Keratinocyte (primary cell): ENCODE measurements around the gene MAPK4. TPM values are rescaled to one million over a fixed set of nuclear protein-coding genes. Genes with fewer than 3 reads are reported as not detected.

Source experiments
- DNase-seq: peaks from one replicate; pipeline ENCODE4 v3.0.0-alpha.2; 2011; ENCODE audit warnings: low read depth, missing footprints, low spot score
- FAIRE-seq: peaks from 2 replicates; lab custom pipeline; 2011; peaks lifted over from hg19 to GRCh38; lab: Jason Lieb, UNC
- H2AFZ ChIP-seq: 2 replicates; pipeline ENCODE4 v1.6.0; 2012; ENCODE audit warnings: low read length, control low read depth, inconsistent platforms; ENCODE audit not compliant: control insufficient read depth
- H3K27ac ChIP-seq: 2 replicates; pipeline ENCODE4 v1.5.1; 2011; ENCODE audit warnings: low read length; ENCODE audit not compliant: control insufficient read depth, insufficient read depth
- H3K27me3 ChIP-seq: 3 replicates; pipeline ENCODE4 v1.6.0; 2011; ENCODE audit warnings: low read length; ENCODE audit not compliant: control insufficient read depth, insufficient read depth; ENCODE audit errors: extremely low read depth
- H3K36me3 ChIP-seq, 2 experiments: 2 replicates in 1 of 2; 3 replicates in 1 of 2; pipeline ENCODE4 v1.5.1; 2011; ENCODE audit warnings: low read length in 2 of 2, mild to moderate bottlenecking in 1 of 2; ENCODE audit not compliant: control insufficient read depth in 2 of 2, insufficient read depth in 2 of 2; ENCODE audit errors: extremely low read depth in 1 of 2
- H3K4me1 ChIP-seq: 3 replicates; pipeline ENCODE4 v1.5.1; 2011; ENCODE audit warnings: low read length; ENCODE audit not compliant: control insufficient read depth, insufficient read depth; ENCODE audit errors: extremely low read depth
- H3K4me2 ChIP-seq: 3 replicates; pipeline ENCODE4 v1.6.0; 2011; ENCODE audit warnings: low read depth, low read length; ENCODE audit not compliant: control insufficient read depth, insufficient read depth; ENCODE audit errors: extremely low read depth
- H3K4me3 ChIP-seq, 3 experiments: fragments of 200-600 bp in 1 of 3; sonication (generic) in 1 of 3; 2 replicates in 2 of 3; 3 replicates in 1 of 3; pipeline ENCODE4 v1.5.1; 2011 to 2016; ENCODE audit warnings: low read length in 3 of 3, mild to moderate bottlenecking in 3 of 3, control low read depth in 2 of 3, inconsistent platforms in 1 of 3, low read depth in 1 of 3, mixed read lengths in 1 of 3, mixed run types in 1 of 3, moderate library complexity in 1 of 3; ENCODE audit not compliant: control insufficient read depth in 2 of 3, insufficient read depth in 2 of 3; ENCODE audit errors: extremely low read depth in 1 of 3
- H3K79me2 ChIP-seq: 2 replicates; pipeline ENCODE4 v1.6.0; 2012; ENCODE audit warnings: low read length; ENCODE audit not compliant: control insufficient read depth, insufficient read depth
- H3K9ac ChIP-seq: 3 replicates; pipeline ENCODE4 v1.6.0; 2011; ENCODE audit warnings: low read length; ENCODE audit not compliant: control insufficient read depth, insufficient read depth; ENCODE audit errors: extremely low read depth
- H3K9me1 ChIP-seq: 3 replicates; pipeline ENCODE4 v1.6.0; 2011; ENCODE audit warnings: low read length; ENCODE audit not compliant: control insufficient read depth, insufficient read depth; ENCODE audit errors: extremely low read depth
- H3K9me3 ChIP-seq: 2 replicates; pipeline ENCODE4 v1.5.1; 2012; ENCODE audit warnings: low read depth, low read length; ENCODE audit not compliant: control insufficient read depth
- H4K20me1 ChIP-seq: 3 replicates; pipeline ENCODE4 v1.6.0; 2011; ENCODE audit warnings: low read length; ENCODE audit not compliant: control insufficient read depth, insufficient read depth; ENCODE audit errors: extremely low read depth
- CTCF ChIP-seq, 3 experiments: IDR thresholded peaks in 1 of 3; conservative IDR thresholded peaks in 1 of 3; optimal IDR thresholded peaks in 1 of 3; 2 replicates in 2 of 3; 3 replicates in 1 of 3; pipeline versions ENCODE3 to v1.5.1; 2011; ENCODE audit warnings: low read length in 3 of 3, mild to moderate bottlenecking in 3 of 3, moderate library complexity in 2 of 3, control low read depth in 1 of 3, inconsistent platforms in 1 of 3; ENCODE audit not compliant: insufficient read depth in 2 of 3; ENCODE audit errors: extremely low read depth in 1 of 3
- EZH2 ChIP-seq: IDR thresholded peaks from one replicate; pipeline ENCODE4 v1.6.1; 2012; ENCODE audit warnings: inconsistent platforms, mild to moderate bottlenecking, low read length, moderate library complexity
- dilution Hi-C: fragments of 300-500 bp; cut with MboI; formaldehyde crosslinking; loops from one replicate; pipeline ENCODE4 v1.7.0; 2020; ENCODE audit warnings: low sequenced_read_pairs; ENCODE audit not compliant: extremely low pct_ligation_motif_present
- polyA plus RNA-seq, 5 experiments: library from polyadenylated mRNA; depleted of rRNA in 3 of 5; stranded (reverse) in 3 of 5; stranded (forward) in 1 of 5; unstranded in 1 of 5; fragments of >200 nt; gene quantifications; 1 replicate in 1 of 5; 2 replicates in 3 of 5; 3 replicates in 1 of 5; pipeline versions ENCODE4 v1.2.1 to v1.2.3, GENCODE V29; 2011 to 2012; ENCODE audit warnings: missing spikeins in 2 of 5, low read depth in 1 of 5, low replicate concordance in 1 of 5

MAPK4 gene
- polyA plus RNA-seq, 1 donor (not counting 4 experiments of a cell fraction or from before 2014, with no cell fraction given) = not detected

GRCh38 chr18:50594012-50594411, 34.1 kb downstream of the MAPK4 start:
- FAIRE-seq (no peak), DNase-seq (no peak)
- Histone ChIP-seq H3K27ac (no peak overlapping the region), H3K9me1 (no peaks in the 10 kb centered on the region), H3K4me3 (no peak overlapping the region), H3K9me3 (no peaks in the 10 kb centered on the region), H3K4me2 (no peak overlapping the region), H3K79me2 (no peaks in the 10 kb centered on the region), H3K27me3 (peaks cover 5% of the 10 kb centered on the region), H3K4me1 (no peaks in the 10 kb centered on the region), H3K9ac (no peak overlapping the region), H3K36me3 (no peaks in the 10 kb centered on the region), H2AFZ (no peak overlapping the region), H4K20me1 (no peaks in the 10 kb centered on the region)
- dilution Hi-C loops = no loop called here
- TF ChIP-seq CTCF (optimal IDR thresholded peaks at IDR 0.05 in 1 of 3, IDR thresholded peaks at IDR 0.05 in 1 of 3, conservative IDR thresholded peaks at IDR 0.05 in 1 of 3; ENCODE audit: extremely low read depth in 1 of 3, insufficient read depth in 2 of 3, low read length in 3 of 3) = no peak
- TF ChIP-seq EZH2 = no peak

DNA sequence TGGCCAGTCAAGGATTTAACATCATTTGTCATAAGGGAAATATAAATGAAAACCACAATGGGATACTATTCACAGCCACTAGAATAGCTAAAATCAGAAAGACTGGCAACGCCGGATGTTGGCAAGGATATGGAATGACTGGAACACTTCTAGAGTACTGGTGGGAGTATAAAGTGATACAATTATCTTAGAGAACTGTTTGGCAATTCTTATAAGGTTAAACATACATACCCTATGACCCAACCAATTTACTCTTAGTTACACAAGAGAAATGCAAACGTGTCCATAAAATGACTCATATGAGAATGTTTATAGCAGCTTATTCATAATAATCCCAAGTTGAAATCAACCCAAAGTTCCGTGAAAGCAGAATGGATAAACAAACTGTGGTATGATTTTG, 35.1 kb downstream of the MAPK4 start:
- TF ChIP-seq CTCF (optimal IDR thresholded peaks at IDR 0.05 in 1 of 3, IDR thresholded peaks at IDR 0.05 in 1 of 3, conservative IDR thresholded peaks at IDR 0.05 in 1 of 3; ENCODE audit: extremely low read depth in 1 of 3, insufficient read depth in 2 of 3, low read length in 3 of 3) = no peak
- no peak for TF ChIP-seq EZH2
- Histone ChIP-seq H4K20me1 (no peaks in the 10 kb centered on the region), H3K79me2 (no peaks in the 10 kb centered on the region), H3K4me3 (no peak overlapping the region), H3K9me1 (no peaks in the 10 kb centered on the region), H3K27ac (no peak overlapping the region), H3K4me1 (no peaks in the 10 kb centered on the region), H3K9me3 (no peaks in the 10 kb centered on the region), H2AFZ (no peak overlapping the region), H3K4me2 (no peak overlapping the region), H3K27me3 (peaks cover 5% of the 10 kb centered on the region), H3K36me3 (no peaks in the 10 kb centered on the region), H3K9ac (no peak overlapping the region)
- FAIRE-seq (no peak), DNase-seq (no peak)
- dilution Hi-C loops = no loop called here
